Central memory CD4-positive, alpha-beta T cell (primary cell): Measurements from ENCODE around the gene CHAT.

Experiments
- DNase-seq: peaks from one replicate; pipeline ENCODE4 v3.0.0; 2022

Gene CHAT

DNA sequence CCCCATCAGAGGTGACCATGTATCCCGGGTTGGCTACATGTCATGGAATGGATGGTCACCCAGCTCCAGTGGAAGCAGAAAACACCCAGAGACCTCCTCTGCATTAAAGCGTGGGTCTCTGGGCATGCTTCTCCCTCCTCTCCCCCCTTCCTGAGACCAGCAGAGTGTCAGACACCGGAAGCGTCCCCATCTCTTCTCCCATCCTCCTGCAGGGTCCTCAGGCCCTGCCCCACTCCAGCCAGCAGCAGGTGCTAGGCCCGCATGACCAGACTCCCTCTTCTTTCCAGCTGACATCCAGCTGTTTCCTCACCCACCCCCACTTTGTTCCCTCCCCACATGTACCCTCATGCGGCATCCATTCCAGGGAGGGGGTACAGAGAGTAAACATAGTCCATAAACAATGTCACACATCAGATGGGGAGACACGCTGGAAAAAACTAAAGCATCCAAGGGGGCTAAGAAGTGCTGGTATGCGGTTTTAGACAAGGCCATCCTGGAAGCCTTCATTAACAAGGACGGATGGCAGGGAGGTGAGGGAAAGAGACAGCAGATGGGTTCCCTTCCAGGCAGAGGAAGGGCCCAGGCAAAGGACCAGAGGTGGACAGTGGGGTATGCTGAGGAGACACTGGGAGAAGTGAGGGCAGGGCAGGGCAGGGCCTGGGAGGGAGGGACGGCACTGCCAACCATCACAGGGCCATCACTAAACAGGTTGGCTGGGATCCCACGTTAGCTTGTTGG is 16.2 kb upstream of the CHAT start:
- DNase-seq: no peak

DNA sequence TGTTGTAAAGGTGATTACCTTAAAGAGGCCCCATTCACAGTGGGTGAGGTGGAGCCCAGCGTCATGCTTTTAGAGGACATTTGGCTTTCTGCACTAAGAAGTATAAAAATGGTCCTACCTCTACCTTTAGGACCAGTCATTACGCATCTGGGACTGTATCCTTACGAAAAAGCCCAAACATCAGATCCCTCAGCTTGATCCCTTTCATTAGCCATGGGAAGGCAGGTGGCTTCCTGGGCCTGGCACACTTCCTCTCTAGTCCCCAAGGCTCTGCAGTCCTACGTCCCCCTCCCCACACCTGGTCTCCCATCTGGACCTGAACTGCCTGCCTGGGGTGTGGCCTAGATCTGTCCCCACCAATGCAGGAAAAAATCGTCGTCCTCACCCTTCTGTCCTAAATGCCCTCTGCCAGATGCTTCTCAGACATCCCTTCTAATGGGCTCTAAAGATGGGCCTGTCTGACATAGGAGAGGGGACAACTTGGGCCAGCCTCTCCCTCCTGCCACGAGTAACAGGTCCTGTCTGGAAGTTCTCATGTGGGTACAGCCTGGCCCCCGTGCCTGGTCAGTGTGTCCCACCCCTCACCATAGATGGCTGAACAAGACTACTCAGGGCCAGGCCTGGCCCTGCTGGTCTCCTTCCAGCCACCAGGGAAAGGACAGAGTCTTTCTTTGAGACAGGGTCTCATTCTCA is 15.5 kb upstream of the CHAT start:
- DNase-seq: no peak

DNA sequence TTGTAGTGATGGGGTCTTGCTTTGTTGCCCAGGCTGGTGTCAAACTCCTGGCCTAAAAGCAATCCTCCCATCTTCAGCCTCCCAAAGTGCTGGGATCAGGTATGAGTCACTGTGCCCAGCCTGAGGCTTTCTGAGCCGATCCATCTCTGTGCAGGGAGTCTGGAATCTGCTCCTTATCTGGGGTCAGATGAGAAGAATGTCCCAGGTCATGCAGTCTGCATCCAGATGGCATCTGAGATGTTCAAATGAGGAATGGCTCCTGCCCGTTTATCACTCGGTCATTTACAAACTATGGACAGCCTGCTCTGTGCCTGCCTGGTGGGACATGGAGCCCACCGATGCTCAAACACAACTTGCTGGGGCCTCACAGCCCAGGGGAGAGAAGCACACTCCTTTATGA is 14.9 kb upstream of the CHAT start:
- no peak for DNase-seq

DNA sequence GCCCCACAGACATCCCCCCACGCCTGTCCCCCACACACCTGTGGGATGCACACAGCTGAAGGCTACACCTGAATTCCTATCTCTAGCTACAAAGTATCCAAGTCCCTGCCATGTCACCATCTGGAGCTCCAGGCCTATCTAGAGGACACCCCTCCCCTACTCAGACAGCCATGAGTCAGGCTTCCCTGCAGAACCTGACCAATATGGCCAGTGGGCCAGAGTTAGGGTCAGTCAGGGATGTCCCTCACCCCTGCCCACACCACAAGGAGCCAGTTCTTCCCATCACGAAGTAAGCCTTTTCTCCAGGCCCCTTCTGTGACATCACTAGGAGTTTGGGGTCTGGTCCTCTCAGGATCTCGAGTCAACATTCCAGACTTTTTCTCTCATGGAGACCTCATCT is 14.3 kb upstream of the CHAT start:
- no peak for DNase-seq

DNA sequence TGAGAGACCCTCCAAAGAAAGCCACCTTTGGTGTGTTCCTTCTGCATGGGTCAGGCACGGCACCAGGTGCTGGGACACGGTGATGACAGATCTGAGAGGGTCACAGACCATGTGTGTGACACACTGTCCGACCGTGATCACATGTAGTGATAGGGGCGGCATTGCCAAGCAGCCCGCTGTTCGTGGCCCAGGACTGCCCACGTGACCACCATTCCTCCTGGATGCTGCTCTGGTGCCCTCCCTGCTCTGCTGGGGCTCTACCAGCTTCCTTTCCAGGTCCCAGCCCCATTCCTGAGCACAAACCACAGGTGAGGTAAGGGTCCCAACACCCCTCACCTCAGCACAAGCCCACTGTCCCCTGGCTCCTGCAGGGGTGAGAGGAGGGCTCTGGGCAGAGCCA is 13.8 kb upstream of the CHAT start:
- DNase-seq: no peak

DNA sequence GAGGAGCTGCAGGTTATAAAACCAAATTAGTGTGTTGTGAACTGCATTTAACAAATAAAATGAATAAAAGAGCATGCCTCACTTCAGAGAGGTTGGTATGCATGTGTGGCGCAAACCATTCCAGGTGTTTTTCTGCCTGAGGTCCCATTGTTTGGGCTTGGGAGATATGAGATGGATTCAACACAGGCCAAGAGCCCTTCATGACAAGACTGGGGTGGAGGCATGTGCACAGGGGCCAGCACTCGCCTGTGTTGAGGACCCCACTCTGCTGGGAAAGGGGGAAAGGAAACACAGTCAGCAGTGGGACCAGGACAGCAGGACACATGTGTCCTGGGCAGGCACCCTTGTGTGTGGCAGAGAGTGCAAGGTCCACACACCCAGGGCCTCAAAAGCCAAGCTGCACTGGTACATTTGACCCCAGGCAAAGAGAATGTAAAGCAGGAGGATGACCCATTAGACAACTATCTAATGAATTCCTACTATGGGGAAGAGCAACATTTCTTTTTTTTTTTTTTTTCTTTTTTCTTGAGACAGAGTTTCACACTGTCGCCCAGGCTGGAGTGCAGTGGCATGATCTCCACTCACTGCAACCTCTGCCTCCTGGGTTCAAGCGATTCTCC is 12.9 kb upstream of the CHAT start:
- DNase-seq: no peak

DNA sequence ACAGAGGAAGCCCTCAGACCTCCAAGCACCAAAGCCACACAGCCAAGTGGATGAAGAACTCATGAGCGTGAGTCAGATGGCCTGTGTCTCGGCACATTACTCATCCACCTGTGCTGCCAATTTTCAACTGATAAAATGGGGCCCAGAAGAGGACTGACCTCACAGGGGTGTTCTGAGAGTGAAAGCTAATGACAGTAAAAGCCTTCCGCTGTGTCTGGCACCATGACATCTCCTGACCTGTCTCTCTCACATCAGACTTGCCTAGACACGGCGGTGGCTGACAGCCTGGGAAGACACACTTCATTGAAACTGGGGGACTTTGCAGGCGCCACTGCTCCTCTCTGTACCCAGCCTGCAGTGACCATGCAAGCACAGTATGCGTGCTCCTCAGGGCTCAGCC is 12.0 kb upstream of the CHAT start:
- DNase-seq: no peak

DNA sequence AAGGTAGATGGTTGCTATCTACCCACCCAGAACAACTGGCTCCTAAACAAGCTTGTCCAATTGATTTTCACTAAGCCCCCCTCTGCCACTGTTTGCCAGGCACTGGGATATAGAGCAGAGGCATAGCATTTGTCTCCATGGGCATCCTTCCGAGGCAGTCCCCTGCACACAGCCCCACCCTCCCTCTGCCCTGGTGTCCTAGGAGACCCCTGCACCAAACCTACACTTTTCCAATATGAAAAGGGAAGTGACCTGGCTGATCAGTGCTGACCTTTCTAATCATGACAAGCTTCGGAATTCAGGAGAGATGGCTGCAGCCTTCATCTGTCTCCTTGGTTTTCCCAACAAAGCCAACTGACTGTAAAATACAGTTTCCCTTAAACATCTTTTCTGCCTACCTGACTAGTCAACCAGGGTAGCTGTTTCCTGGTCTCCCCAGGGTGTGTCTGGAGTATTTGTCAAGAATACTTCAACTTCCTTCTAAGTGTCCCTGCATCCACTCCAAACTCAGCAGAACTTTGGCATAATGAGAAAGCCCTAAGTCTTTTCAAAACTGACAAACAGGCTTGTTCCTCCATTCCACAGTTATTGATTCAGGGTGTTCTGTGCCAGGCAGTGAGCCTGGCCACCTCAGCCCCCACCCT is 11.3 kb upstream of the CHAT start:
- DNase-seq: no peak

DNA sequence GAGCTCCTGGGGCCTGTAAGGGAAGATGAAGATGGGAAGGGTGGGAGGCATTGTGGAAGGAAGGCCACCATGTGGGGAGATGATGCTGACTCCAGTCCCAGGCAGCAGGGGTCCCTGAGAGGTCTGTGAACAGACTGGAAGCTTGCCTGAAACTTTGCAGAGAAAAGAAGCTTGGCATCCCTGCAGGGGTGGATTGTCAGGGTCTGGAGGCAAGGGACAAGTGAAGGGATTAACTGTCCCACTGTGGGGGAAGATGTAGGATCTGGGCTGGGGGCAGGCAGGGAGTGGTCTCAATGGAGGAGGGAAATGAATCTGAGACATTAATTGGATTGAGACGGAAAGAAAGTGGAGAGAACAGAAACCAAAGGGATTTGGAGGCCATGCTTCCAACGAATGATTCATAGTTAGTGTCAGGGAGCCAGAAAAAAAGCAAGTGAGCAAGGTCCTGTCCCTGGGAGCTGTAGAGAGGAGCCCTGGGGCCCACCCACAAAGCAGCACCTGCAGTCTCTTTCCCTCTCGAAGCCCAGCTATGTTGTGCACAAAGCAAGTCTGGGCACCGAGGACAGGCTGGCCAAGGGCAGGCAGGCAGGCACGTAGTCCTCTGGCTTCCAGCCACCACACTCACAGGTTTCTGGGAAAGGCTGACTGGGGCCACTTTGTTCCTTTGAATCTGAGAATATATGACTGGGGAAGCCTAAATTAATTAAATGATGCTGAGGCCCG is 8.5 kb upstream of the CHAT start:
- DNase-seq: no peak

DNA sequence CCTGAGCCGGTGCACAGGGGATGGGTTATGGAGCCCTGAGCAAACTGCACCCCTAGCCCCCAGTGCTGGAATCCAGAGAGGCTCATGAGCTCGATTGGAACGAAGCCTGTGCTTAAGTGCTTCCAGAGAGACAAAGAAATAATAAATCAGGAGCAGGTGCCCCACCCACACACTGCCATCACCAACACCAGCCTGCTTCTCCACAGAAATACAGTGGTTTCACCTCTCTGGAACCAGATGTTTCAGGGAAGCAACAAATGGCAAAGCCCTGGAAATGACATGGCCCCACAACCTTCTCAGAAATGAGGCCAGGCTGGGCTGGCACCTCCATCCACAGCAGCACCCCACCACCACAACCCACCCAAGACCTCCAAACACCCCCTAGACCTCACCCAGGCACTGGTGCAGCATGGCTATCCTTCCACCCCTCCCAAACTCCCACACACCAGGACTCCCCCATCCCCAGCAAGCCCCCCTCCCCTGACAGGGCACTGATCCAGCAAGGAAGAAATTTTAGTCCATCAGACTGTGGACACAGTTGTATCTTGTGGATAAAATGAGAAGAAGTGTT is 7.8 kb upstream of the CHAT start:
- DNase-seq: no peak

DNA sequence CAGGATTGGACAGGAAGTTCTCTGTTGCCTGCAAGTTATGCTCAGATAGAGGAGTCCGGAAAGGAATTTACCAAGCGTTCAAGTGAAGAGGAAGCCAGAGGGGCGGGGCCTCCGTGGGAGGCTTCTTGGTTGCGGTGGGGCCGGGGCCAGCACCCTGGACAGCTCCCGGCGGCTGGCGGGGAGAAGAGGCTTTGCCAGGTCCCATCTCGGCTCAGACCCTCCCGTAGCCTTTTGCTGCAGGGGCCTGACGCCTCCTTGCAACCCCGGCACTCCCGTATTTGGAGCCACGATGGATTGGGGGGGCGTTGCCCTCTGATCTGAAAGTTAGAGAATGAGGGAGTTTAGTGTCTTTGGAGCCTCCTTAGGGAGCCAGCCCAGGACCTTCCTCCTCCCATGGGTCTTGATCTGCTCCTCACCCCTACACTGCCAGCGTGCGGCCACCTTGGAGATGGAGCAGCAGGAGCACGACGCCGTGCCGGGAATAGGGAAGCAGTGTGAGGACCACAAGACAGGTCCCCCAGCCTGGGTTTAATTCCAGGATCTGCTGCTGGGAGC is 6.8 kb upstream of the CHAT start:
- peak; percentile 29 for DNase-seq

DNA sequence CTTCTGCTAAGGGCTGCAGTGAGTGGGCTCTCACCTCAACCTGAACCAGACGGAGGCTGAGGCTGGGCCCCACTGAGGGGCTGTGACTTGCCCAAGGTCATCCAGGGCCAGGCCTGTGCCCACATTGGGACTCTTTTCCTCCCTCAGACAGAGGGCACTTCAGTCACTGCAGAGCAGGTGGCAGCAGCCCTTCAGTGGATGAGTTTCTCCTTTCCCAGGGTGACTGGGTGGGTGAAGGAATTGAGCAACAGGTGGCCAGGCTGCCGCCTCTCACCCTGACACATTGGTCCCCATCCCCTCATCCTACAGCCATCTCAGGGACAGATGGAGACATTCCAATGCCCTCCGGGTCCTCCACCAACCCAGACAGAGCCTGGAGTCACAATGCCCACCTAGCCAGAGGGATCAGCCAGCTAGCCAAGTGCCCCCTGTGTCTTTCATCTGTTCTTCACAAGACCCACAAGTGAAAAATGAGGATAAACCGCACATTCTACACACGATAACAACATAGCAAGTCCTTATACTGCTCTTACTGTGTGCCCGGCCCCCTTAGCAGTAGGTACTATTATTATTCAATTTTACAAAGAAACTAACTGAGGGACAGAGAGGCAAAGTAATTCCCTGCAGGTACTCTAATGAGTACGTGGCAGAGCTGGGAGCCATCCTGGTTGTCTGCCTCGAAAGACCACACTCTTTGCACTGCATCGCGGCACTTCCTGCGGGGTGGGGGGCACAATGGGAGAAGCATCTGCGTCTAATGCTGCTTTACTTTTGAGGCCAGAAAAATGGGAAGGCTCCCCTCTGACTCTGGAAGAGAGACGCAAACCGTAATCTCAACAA is 5.5 kb upstream of the CHAT start:
- DNase-seq: no peak

DNA sequence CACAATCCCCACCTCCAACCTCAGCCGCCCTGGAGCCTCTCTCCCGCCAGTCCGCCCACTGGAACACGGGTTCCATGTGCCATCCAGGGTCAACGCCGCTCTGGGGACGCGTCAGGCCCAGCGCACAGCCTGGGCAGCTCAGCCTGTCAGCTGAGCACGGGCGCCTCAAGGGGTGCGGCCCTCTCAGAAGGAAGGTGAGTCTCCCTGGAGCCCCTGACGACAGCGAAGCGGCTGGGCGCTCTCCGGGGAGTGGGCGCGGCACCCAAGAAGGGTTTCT is 4.9 kb upstream of the CHAT start:
- DNase-seq: no peak

DNA sequence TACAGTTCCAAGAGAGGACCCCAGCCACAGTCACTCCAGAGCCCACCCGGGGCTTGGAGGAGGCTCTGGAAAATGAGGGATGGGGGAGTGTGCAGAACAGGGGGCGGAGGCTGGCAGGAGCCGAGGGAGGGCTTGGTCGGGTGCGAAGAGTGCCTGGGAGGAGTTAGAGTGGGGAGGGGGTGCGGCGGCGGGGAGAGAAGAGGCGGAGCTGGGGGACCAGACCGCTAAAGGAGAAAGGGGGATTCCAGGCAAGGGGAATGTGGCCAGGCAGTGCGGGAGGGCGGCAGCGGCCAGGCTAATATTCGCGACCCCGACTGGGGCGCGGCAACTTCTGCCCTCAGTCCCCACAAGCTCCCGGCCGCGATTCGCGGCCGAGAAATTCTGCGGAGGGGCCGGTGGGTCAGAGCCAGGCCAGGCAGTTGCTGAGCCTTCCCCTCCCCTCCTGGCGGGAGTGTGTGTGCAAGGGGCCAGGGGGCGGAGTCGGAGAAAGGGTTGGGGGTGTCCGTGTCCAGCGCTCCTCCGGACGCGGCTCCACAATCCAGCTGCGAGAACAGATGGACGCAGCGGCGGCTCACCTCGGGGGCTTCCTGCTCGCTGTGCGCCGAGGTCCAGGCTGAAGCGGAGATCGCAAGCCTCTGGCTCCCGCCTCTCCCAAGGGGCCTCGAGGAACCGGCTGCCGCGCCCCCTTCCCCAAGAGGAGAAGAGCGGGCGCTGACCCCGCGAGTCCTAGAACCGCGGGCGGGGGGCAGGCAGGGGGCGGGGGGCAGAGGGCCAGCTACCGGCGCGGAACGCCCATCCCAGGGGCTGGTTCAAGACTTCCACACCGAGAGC is 4.3 kb upstream of the CHAT start:
- no peak for DNase-seq

DNA sequence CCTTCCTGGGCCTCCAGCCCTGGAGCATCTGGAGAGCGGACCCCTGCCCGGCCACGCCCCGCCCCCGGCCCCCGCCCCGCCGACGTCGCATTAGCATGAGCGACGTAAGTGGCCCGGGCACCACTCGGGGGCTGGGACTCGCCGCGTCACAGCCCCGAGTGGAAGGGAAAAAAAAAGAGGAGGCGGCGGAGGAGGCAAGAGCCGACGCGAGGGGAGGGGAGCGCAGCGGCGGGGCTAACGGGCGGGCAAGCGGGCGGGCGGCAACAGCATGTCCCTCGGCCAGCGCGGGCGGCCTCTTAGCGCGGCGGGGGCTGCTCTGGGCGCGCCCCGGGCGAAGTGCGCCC is 3.8 kb upstream of the CHAT start, which contains the start of gene SLC18A3:
Gene SLC18A3 (plus strand): TSS at position 197 of the 344 bp plus-strand sequence. CDS start 431 bp downstream, outside the sequence.
- no peak for DNase-seq

DNA sequence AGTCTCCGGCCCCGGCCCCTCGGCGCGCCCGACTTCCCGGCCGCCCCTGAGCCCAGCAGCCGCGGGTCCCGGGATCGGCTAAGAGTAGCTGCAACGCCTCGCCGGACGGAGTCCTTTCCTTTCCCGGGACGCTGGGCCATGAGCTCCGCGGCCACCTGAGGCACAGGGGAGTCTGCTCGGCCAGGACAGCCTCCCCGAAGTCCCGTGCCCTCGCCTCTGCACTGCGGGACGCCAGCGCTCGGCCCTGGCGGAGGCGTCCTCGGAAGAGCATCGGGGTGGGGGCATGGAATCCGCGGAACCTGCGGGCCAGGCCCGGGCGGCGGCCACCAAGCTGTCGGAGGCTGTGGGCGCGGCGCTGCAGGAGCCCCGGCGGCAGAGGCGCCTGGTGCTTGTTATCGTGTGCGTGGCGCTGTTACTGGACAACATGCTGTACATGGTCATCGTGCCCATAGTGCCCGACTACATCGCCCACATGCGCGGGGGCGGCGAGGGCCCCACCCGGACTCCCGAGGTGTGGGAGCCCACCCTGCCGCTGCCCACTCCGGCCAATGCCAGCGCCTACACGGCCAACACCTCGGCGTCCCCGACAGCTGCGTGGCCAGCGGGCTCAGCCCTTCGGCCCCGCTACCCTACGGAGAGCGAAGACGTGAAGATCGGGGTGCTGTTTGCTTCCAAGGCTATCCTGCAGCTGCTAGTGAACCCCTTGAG is 3.2 kb upstream of the CHAT start:
- DNase-seq: no peak

DNA sequence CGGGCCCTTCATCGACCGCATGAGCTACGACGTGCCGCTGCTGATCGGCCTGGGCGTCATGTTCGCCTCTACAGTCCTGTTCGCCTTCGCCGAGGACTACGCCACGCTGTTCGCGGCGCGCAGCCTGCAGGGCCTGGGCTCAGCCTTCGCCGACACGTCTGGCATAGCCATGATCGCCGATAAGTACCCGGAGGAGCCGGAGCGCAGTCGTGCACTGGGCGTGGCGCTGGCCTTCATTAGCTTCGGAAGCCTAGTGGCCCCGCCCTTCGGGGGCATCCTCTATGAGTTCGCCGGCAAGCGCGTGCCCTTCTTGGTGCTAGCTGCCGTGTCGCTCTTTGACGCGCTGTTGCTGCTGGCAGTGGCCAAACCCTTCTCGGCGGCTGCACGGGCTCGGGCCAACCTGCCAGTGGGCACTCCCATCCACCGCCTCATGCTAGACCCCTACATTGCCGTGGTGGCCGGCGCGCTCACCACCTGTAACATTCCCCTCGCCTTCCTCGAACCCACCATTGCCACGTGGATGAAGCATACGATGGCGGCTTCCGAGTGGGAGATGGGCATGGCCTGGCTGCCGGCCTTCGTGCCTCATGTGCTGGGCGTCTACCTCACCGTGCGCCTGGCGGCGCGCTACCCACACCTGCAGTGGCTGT is 2.5 kb upstream of the CHAT start:
- DNase-seq: no peak

DNA sequence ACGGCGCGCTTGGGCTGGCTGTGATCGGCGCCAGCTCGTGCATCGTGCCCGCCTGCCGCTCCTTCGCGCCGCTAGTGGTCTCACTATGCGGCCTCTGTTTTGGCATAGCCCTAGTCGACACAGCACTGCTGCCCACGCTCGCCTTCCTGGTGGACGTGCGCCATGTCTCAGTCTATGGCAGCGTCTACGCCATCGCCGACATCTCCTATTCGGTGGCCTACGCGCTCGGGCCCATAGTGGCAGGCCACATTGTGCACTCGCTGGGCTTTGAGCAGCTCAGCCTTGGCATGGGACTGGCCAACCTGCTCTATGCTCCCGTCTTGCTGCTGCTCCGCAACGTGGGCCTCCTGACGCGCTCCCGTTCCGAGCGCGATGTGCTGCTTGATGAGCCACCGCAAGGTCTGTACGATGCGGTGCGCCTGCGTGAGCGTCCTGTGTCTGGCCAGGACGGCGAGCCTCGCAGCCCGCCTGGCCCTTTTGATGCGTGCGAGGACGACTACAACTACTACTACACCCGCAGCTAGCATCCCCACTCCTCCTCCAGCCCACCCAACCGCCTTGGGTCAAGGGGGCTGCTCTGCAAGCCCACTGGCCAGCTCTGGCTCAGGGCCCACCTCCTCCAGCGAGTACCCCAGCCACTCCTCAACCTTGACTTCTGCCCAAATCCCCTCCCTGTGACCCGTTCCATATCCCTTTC is 1.9 kb upstream of the CHAT start:
- no peak for DNase-seq
